Esophagus squamous epithelium (tissue), 5 donors: ENCODE data around the gene SLAMF6. TPM values are rescaled to one million over a fixed set of nuclear protein-coding genes. Genes with fewer than 3 reads are reported as not detected.

Source experiments
- DNase-seq: peaks from one replicate; lab custom pipeline; 2025; lab: John Stamatoyannopoulos, UW
- H3K27ac ChIP-seq, 4 donors: fragments of 200-600 bp; sonication (generic); one replicate each; pipeline ENCODE4 v1.5.1; 2016 to 2019; ENCODE audit warnings: mild to moderate bottlenecking in 1 of 4
- H3K27me3 ChIP-seq, 4 donors: fragments of 200-600 bp; sonication (generic); 1 replicate in 3 of 4; 2 replicates in 1 of 4; pipeline versions ENCODE4 v1.5.1 to v1.6.0; 2017 to 2021; ENCODE audit warnings: antibody characterized with exemption in 1 of 4
- H3K36me3 ChIP-seq, 3 donors: fragments of 200-600 bp; sonication (generic); one replicate each; pipeline ENCODE4 v1.5.1; 2016 to 2019
- H3K4me1 ChIP-seq, 3 donors: fragments of 200-600 bp; sonication (generic); one replicate each; pipeline ENCODE4 v1.5.1; 2017 to 2019
- H3K4me3 ChIP-seq, 4 donors: fragments of 200-600 bp; sonication (generic); 1 replicate in 3 of 4; 2 replicates in 1 of 4; pipeline ENCODE4 v1.5.1; 2016 to 2019; ENCODE audit warnings: mild to moderate bottlenecking in 2 of 4, moderate library complexity in 1 of 4
- H3K9me3 ChIP-seq, 3 donors: fragments of 200-600 bp; sonication (generic); one replicate each; pipeline ENCODE4 v1.5.1; 2016 to 2019
- POLR2A ChIP-seq, 4 donors: fragments of 450-650 bp; IDR thresholded peaks; one replicate each; pipeline ENCODE4 v1.6.1; 2017; ENCODE audit warnings: antibody characterized with exemption in 4 of 4, mild to moderate bottlenecking in 4 of 4, moderate library complexity in 3 of 4
- WGBS, 2 donors: methylation state at CpG; one replicate each; pipeline ENCODE4 v1.1.5; 2018; 5-methylcytosine and 5-hydroxymethylcytosine counted together
- intact Hi-C: fragments of 100-400 bp; cut with DNase I; formaldehyde crosslinking; loops from one replicate; pipeline ENCODE4 v1.15.0; 2022
- total RNA-seq, 4 donors: library from RNA; depleted of rRNA; stranded (reverse); fragments of >200 nt; gene quantifications; one replicate each; pipeline ENCODE4 v1.1.0, GENCODE V29; 2016
- TF ChIP-seq, protein P1 (sequence below), 6 experiments: fragments of 450-650 bp in 4 of 6; fragments of 200-600 bp in 2 of 6; sonication (generic) in 2 of 6; IDR thresholded peaks; one replicate each; pipeline ENCODE4 v1.5.1; 2016 to 2019; ENCODE audit warnings: antibody characterized with exemption in 6 of 6, mild to moderate bottlenecking in 4 of 6, moderate library complexity in 4 of 6
- donor health status: DM: yes; HTN: yes; CAD: no.

The SLAMF6 gene
- total RNA-seq, 4 donors from 2014 or later: 1.2 to 5.0 (median 1.5) TPM

- intact Hi-C loops: no loop called here
- TF ChIP-seq, protein P1, sequence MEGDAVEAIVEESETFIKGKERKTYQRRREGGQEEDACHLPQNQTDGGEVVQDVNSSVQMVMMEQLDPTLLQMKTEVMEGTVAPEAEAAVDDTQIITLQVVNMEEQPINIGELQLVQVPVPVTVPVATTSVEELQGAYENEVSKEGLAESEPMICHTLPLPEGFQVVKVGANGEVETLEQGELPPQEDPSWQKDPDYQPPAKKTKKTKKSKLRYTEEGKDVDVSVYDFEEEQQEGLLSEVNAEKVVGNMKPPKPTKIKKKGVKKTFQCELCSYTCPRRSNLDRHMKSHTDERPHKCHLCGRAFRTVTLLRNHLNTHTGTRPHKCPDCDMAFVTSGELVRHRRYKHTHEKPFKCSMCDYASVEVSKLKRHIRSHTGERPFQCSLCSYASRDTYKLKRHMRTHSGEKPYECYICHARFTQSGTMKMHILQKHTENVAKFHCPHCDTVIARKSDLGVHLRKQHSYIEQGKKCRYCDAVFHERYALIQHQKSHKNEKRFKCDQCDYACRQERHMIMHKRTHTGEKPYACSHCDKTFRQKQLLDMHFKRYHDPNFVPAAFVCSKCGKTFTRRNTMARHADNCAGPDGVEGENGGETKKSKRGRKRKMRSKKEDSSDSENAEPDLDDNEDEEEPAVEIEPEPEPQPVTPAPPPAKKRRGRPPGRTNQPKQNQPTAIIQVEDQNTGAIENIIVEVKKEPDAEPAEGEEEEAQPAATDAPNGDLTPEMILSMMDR (IDR thresholded peaks at IDR 0.05): no peak
- TF ChIP-seq POLR2A (IDR thresholded peaks at IDR 0.05): no peak
- Histone ChIP-seq H3K27ac (peak overlapping the region in 1 of 4 donors; percentile 25), H3K9me3 (peaks cover 0 to 8% (median 0%) of the 10 kb centered on the region in 3 donors), H3K27me3 (peaks cover 0 to 5% (median 0%) of the 10 kb centered on the region in 4 donors), H3K36me3 (no peaks in the 10 kb centered on the region), H3K4me3 (peak overlapping the region in 1 of 4 donors; percentile 15), H3K4me1 (no peaks in the 10 kb centered on the region)
- DNase-seq: no peak
- 60 to 74% methylated on average over 4 of the region's 4 CpGs for WGBS, 2 donors
Measured at GRCh38 chr1:160558660-160559380, 35.8 kb upstream of the SLAMF6 start.

- 69 to 73% methylated on average over 4 of the region's 4 CpGs for WGBS, 2 donors
- intact Hi-C loops: no loop called here
- H3K27ac ChIP-seq: no peak overlapping the region
- TF ChIP-seq, protein P1 (IDR thresholded peaks at IDR 0.05): no peak
- no peak for TF ChIP-seq POLR2A (IDR thresholded peaks at IDR 0.05)
- DNase-seq: no peak
- H3K27me3 ChIP-seq: peaks cover 0 to 8% (median 0%) of the 10 kb centered on the region in 4 donors
- H3K36me3 ChIP-seq: no peaks in the 10 kb centered on the region
- H3K4me1 ChIP-seq: no peaks in the 10 kb centered on the region
- no peak overlapping the region for H3K4me3 ChIP-seq
- H3K9me3 ChIP-seq: no peaks in the 10 kb centered on the region
Measured at GRCh38 chr1:160553778-160554177, 30.7 kb upstream of the SLAMF6 start.

- TF ChIP-seq POLR2A (IDR thresholded peaks at IDR 0.05): no peak
- TF ChIP-seq, protein P1 (IDR thresholded peaks at IDR 0.05): no peak
- Histone ChIP-seq H3K27me3 (peaks cover 0 to 4% (median 0%) of the 10 kb centered on the region in 4 donors), H3K9me3 (no peaks in the 10 kb centered on the region), H3K27ac (no peak overlapping the region), H3K4me3 (no peak overlapping the region), H3K4me1 (no peaks in the 10 kb centered on the region), H3K36me3 (no peaks in the 10 kb centered on the region)
- DNase-seq: no peak
- WGBS, 2 donors: 55 to 57% methylated on average over 2 of the region's 2 CpGs
- intact Hi-C loops: no loop called here
Measured at GRCh38 chr1:160552425-160552824, 29.4 kb upstream of the SLAMF6 start.

DNA sequence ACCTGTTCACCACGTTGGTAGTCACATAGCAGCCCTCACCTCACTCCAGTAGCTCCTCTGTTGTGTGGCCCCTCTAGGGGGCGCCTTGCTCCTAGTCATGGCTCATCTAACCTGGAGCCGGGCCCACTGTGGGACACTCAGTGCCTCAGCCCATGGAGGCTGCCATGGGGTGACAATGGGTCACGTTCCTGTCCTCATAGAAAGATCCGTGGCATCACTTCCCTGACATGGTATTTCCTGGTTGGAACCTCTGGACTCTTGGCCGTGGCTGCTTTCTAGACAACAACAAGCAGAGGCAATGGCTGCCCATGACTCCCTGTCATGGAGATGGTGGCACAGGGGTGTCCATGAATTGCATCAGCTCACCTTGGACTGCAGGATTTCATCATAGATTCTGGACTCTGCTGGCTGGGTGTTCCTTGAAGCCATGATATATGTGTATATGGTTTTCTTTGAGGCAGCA is 27.5 kb upstream of the SLAMF6 start:
- intact Hi-C loops: no loop called here
- no peak overlapping the region for H3K27ac ChIP-seq
- H3K36me3 ChIP-seq: no peaks in the 10 kb centered on the region
- H3K9me3 ChIP-seq: no peaks in the 10 kb centered on the region
- H3K4me3 ChIP-seq: no peak overlapping the region
- 65 to 68% methylated on average over 4 to 6 of the region's 6 CpGs for WGBS, 2 donors
- H3K4me1 ChIP-seq: no peaks in the 10 kb centered on the region
- peaks cover 0 to 4% (median 0%) of the 10 kb centered on the region in 4 donors for H3K27me3 ChIP-seq
- no peak for DNase-seq
- TF ChIP-seq, protein P1 (IDR thresholded peaks at IDR 0.05): peak in 1 of 6 experiments; percentile 4
- no peak for TF ChIP-seq POLR2A (IDR thresholded peaks at IDR 0.05)

DNA sequence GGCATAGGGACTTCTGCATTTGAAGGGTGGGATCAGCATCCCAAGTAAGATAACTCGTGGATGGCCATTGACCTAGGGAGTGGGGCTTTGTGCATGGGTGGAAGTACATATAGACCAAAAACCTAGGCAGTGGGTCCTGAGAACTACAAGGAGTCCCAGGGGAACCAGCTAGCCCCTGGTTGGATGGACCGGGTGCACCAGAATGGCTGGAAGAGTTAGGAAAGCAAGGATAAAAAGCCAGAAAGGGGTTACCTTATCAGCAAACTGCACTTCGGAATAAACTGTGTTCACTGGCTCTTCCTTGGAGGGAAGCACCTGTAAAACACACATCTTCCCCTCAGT is 26.6 kb upstream of the SLAMF6 start:
- TF ChIP-seq, protein P1 (IDR thresholded peaks at IDR 0.05): no peak
- no peak for TF ChIP-seq POLR2A (IDR thresholded peaks at IDR 0.05)
- no peaks in the 10 kb centered on the region for H3K9me3 ChIP-seq
- WGBS, 2 donors: 60 to 94% methylated on average over 3 of the region's 3 CpGs
- no peaks in the 10 kb centered on the region for H3K4me1 ChIP-seq
- no peak for DNase-seq
- intact Hi-C loops: no loop called here
- H3K36me3 ChIP-seq: no peaks in the 10 kb centered on the region
- no peak overlapping the region for H3K27ac ChIP-seq
- H3K4me3 ChIP-seq: no peak overlapping the region
- H3K27me3 ChIP-seq: peaks cover 0 to 4% (median 0%) of the 10 kb centered on the region in 4 donors
